IMR-90 (cell line): ENCODE measurements around the gene SNRNP70. TPM values are rescaled to one million over a fixed set of nuclear protein-coding genes. Genes with fewer than 3 reads are reported as not detected.

Experiments
- ATAC-seq: fragments of 200-7000 bp; cut with Tn5 transposase; 2 replicates; pipeline ENCODE4 v1.9.1; 2020; ENCODE audit warnings: low read depth, mild to moderate bottlenecking, moderate library complexity
- Bru-seq: library from RNA; stranded (reverse); fragments of 400-500 nt; gene quantifications from one replicate; lab custom pipeline; 2021; lab: Mats Ljungman, UMichigan
- BruChase-seq, 2 experiments: library from RNA; stranded (reverse); fragments of 400-500 nt; gene quantifications; one replicate each; lab custom pipeline; 2021; lab: Mats Ljungman, UMichigan
- BruUV-seq: library from RNA; stranded (reverse); fragments of 400-500 nt; replicated peaks from 2 replicates; lab custom pipeline; 2021; lab: Mats Ljungman, UMichigan
- CTCF ChIA-PET: fragments of 300-600 bp; formaldehyde crosslinking; extraction: SDS; loops from one replicate; lab custom pipeline; 2021; ENCODE audit warnings: antibody characterized with exemption; lab: Yijun Ruan, JAX
- POLR2A ChIA-PET: fragments of 300-600 bp; sonication (Branson Sonifier 250); formaldehyde crosslinking; loops from one replicate; lab custom pipeline; 2022; ENCODE audit warnings: antibody characterized with exemption; ENCODE audit not compliant: unreplicated experiment; lab: Charles Lee
- DNase-seq: peaks from one replicate; pipeline ENCODE4 v3.0.0; 2013
- H2AFZ ChIP-seq: replicated peaks from 2 replicates; pipeline ENCODE3; 2013; ENCODE audit warnings: low read length, mild to moderate bottlenecking; ENCODE audit not compliant: poor library complexity
- H2AK5ac ChIP-seq: 2 replicates; pipeline ENCODE4 v1.6.1; 2013; ENCODE audit warnings: low read depth, low read length, inconsistent platforms
- H2AK9ac ChIP-seq: replicated peaks from 2 replicates; pipeline ENCODE3; 2013; ENCODE audit warnings: mild to moderate bottlenecking, low read depth, low read length, moderate library complexity; ENCODE audit not compliant: poor library complexity
- H2BK120ac ChIP-seq: 2 replicates; pipeline ENCODE4 v1.6.1; 2013; ENCODE audit warnings: low read depth, low read length, inconsistent platforms
- H2BK15ac ChIP-seq: 3 replicates; pipeline ENCODE4 v1.6.1; 2013; ENCODE audit warnings: low read depth, low read length, inconsistent platforms
- H2BK20ac ChIP-seq: 2 replicates; pipeline ENCODE4 v1.6.1; 2013; ENCODE audit warnings: low read depth, mild to moderate bottlenecking, inconsistent platforms, low read length, moderate library complexity
- H2BK5ac ChIP-seq: 2 replicates; pipeline ENCODE4 v1.6.1; 2013; ENCODE audit warnings: mild to moderate bottlenecking, low read depth, low read length, inconsistent platforms; ENCODE audit not compliant: poor library complexity, severe bottlenecking
- H3K14ac ChIP-seq: replicated peaks from 2 replicates; pipeline ENCODE4 v1.6.1; 2013; ENCODE audit warnings: low read depth, low read length, inconsistent platforms
- H3K18ac ChIP-seq: 2 replicates; pipeline ENCODE4 v1.6.1; 2013; ENCODE audit warnings: low read depth, low read length, control low read depth
- H3K23ac ChIP-seq: 2 replicates; pipeline ENCODE4 v1.6.1; 2013; ENCODE audit warnings: low read depth, low read length, inconsistent platforms
- H3K27ac ChIP-seq: 2 replicates; pipeline ENCODE4 v1.5.1; 2013; ENCODE audit warnings: mild to moderate bottlenecking, control low read depth, low read length; ENCODE audit not compliant: insufficient read depth
- H3K27me3 ChIP-seq: 2 replicates; pipeline ENCODE4 v1.6.1; 2013; ENCODE audit warnings: low read length; ENCODE audit not compliant: control insufficient read depth, insufficient read depth
- H3K36me3 ChIP-seq: 2 replicates; pipeline ENCODE4 v1.6.1; 2013; ENCODE audit warnings: low read length, mixed read lengths; ENCODE audit not compliant: control insufficient read depth, insufficient read depth
- H3K4ac ChIP-seq: 2 replicates; pipeline ENCODE4 v1.6.1; 2013; ENCODE audit warnings: low read depth, low read length, inconsistent platforms
- H3K4me1 ChIP-seq: 2 replicates; pipeline ENCODE4 v1.6.1; 2013; ENCODE audit warnings: low read length, mixed read lengths; ENCODE audit not compliant: control insufficient read depth, insufficient read depth
- H3K4me2 ChIP-seq: 2 replicates; pipeline ENCODE4 v1.6.1; 2013; ENCODE audit warnings: low read depth, mild to moderate bottlenecking, control low read depth, low read length, moderate library complexity
- H3K4me3 ChIP-seq: 2 replicates; pipeline ENCODE4 v1.5.1; 2013; ENCODE audit warnings: low read depth, mild to moderate bottlenecking, control low read depth, low read length, moderate library complexity; ENCODE audit not compliant: insufficient read depth
- H3K56ac ChIP-seq: 2 replicates; pipeline ENCODE4 v1.6.1; 2013; ENCODE audit warnings: low read length, inconsistent platforms; ENCODE audit not compliant: insufficient read depth; ENCODE audit errors: extremely low read depth
- H3K79me1 ChIP-seq, 2 experiments: 2 replicates each; pipeline ENCODE4 v1.6.1; 2013; ENCODE audit warnings: low read length in 2 of 2, inconsistent platforms in 1 of 2, low read depth in 1 of 2
- H3K9ac ChIP-seq: 2 replicates; pipeline ENCODE4 v1.6.1; 2013; ENCODE audit warnings: low read depth, low read length, control low read depth
- H3K9me1 ChIP-seq: 2 replicates; pipeline ENCODE4 v1.6.1; 2013; ENCODE audit warnings: low read length, inconsistent platforms; ENCODE audit not compliant: insufficient read depth
- H3K9me3 ChIP-seq: 2 replicates; pipeline ENCODE4 v1.6.1; 2013; ENCODE audit warnings: low read length; ENCODE audit not compliant: control insufficient read depth, insufficient read depth
- H4K20me1 ChIP-seq: 2 replicates; pipeline ENCODE4 v1.6.1; 2013; ENCODE audit warnings: low read length, inconsistent platforms; ENCODE audit not compliant: insufficient read depth
- H4K5ac ChIP-seq: 2 replicates; pipeline ENCODE4 v1.6.1; 2013; ENCODE audit warnings: mild to moderate bottlenecking, low read depth, low read length, control low read depth
- H4K8ac ChIP-seq, 2 experiments: 2 replicates each; pipeline ENCODE4 v1.6.1; 2013; ENCODE audit warnings: low read depth in 2 of 2, low read length in 2 of 2, control low read depth in 1 of 2, inconsistent platforms in 1 of 2
- H4K91ac ChIP-seq: 2 replicates; pipeline ENCODE4 v1.6.1; 2013; ENCODE audit warnings: low read depth, low read length, inconsistent platforms; ENCODE audit not compliant: insufficient read depth
- BHLHE40 ChIP-seq: fragments of 150-350 bp; IDR thresholded peaks from 2 replicates; pipeline ENCODE4 v1.6.1; 2016; ENCODE audit warnings: mild to moderate bottlenecking, low read depth, low read length
- CHD1 ChIP-seq: IDR thresholded peaks from 2 replicates; pipeline ENCODE4 v1.6.1; 2012; ENCODE audit warnings: low read depth, low read length, improper control_type of control experiment
- FOS ChIP-seq: fragments of 150-350 bp; IDR thresholded peaks from 2 replicates; pipeline ENCODE4 v1.6.1; 2016; ENCODE audit warnings: low read depth, low read length
- MAZ ChIP-seq: IDR thresholded peaks from 2 replicates; pipeline ENCODE4 v1.6.1; 2012; ENCODE audit warnings: low read depth, mild to moderate bottlenecking, low read length, improper control_type of control experiment, moderate library complexity, borderline replicate concordance
- MXI1 ChIP-seq: IDR thresholded peaks from 2 replicates; pipeline ENCODE4 v1.6.1; 2012; ENCODE audit warnings: low read depth, mild to moderate bottlenecking, low read length, moderate library complexity, borderline replicate concordance
- POLR2A ChIP-seq: IDR thresholded peaks from 2 replicates; pipeline ENCODE4 v1.6.1; 2012; ENCODE audit warnings: mild to moderate bottlenecking, low read depth, low read length
- RFX5 ChIP-seq: IDR thresholded peaks from 2 replicates; pipeline ENCODE4 v1.8.0; 2012; ENCODE audit warnings: low read depth, mild to moderate bottlenecking, low read length, moderate library complexity
- WGBS, 2 experiments: methylation state at CpG; one replicate each; pipeline versions ENCODE4 v1.1.5 to v1.1.7; 2013; ENCODE audit warnings: missing lambda C conversion rate in 2 of 2; ENCODE audit not compliant: insufficient read length in 1 of 2; ENCODE audit errors: extremely low coverage in 2 of 2; 5-methylcytosine and 5-hydroxymethylcytosine counted together
- dilution Hi-C: fragments of 300-500 bp; cut with HindIII; formaldehyde crosslinking; loops from one replicate; pipeline ENCODE4 v1.14.3; 2018; ENCODE audit warnings: low sequenced_read_pairs; ENCODE audit not compliant: unreplicated experiment
- in situ Hi-C: fragments of 300-500 bp; cut with MboI; formaldehyde crosslinking; loops from 3 replicates; pipeline ENCODE4 v1.14.3; 2019; ENCODE audit warnings: low sequenced_read_pairs, inconsistent platforms, mixed read lengths
- intact Hi-C: fragments of 100-400 bp; cut with micrococcal nuclease; formaldehyde crosslinking; loops from 2 replicates; pipeline ENCODE4 v1.10.0; 2022
- long read RNA-seq: library from polyadenylated mRNA; unstranded; transcript quantifications from one replicate; pipeline ENCODE4 v2.0.0, GENCODE V29; 2021; ENCODE audit not compliant: unreplicated experiment
- polyA plus RNA-seq, 3 experiments: library from polyadenylated mRNA; depleted of rRNA; stranded (reverse); fragments of >200 nt; gene quantifications; 2 replicates each; pipeline ENCODE4 v1.2.3, GENCODE V29; 2012; ENCODE audit warnings: low replicate concordance in 1 of 3
- total RNA-seq: library from RNA; depleted of rRNA; stranded (reverse); fragments of >200 nt; gene quantifications from 2 replicates; pipeline ENCODE4 v1.2.3, GENCODE V29; 2012; rRNA removed
- TF ChIP-seq, protein P1 (sequence below): fragments of 150-350 bp; IDR thresholded peaks from 2 replicates; pipeline ENCODE4 v1.6.1; 2017; ENCODE audit warnings: mild to moderate bottlenecking, antibody characterized with exemption, low read length, low read depth

Gene SNRNP70, protein sequence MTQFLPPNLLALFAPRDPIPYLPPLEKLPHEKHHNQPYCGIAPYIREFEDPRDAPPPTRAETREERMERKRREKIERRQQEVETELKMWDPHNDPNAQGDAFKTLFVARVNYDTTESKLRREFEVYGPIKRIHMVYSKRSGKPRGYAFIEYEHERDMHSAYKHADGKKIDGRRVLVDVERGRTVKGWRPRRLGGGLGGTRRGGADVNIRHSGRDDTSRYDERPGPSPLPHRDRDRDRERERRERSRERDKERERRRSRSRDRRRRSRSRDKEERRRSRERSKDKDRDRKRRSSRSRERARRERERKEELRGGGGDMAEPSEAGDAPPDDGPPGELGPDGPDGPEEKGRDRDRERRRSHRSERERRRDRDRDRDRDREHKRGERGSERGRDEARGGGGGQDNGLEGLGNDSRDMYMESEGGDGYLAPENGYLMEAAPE
- total RNA-seq (72.8 and 81.4 TPM in 2 replicates), polyA plus RNA-seq (2012; rRNA removed) (200 and 344 TPM in 2 replicates), Bru-seq, nascent RNA (percentile 93 among the genes with signal in this experiment), BruChase-seq, experiment 1, labeled RNA remaining after a 6-hour chase (percentile 93 among the genes with signal in this experiment), BruChase-seq, experiment 2, labeled RNA remaining after a 2-hour chase (percentile 89 among the genes with signal in this experiment)
- polyA plus RNA-seq (2012; cell fraction: cytosol; rRNA removed) = 133 and 172 TPM in 2 replicates
- polyA plus RNA-seq (2012; cell fraction: nucleus; rRNA removed; ENCODE audit: low replicate concordance) = 1,852 and 3,219 TPM in 2 replicates
- long read RNA-seq, transcript SNRNP70-202 (11 exons, 3,144 nt) = minor isoform, 6 of 395 reads
- long read RNA-seq, transcript SNRNP70-203 (3 exons, 3,221 nt) = major isoform, 107 of 395 reads
- long read RNA-seq, transcript SNRNP70-201 (10 exons, 1,603 nt) = minor isoform, 26 of 395 reads
- long read RNA-seq, transcript SNRNP70-206 (10 exons, 1,574 nt) = minor isoform, 74 of 395 reads
- long read RNA-seq, partial matches to known transcripts = 148 of 395 reads
- long read RNA-seq, other reads (novel, unspliced or antisense) = 30 of 395 reads

DNA sequence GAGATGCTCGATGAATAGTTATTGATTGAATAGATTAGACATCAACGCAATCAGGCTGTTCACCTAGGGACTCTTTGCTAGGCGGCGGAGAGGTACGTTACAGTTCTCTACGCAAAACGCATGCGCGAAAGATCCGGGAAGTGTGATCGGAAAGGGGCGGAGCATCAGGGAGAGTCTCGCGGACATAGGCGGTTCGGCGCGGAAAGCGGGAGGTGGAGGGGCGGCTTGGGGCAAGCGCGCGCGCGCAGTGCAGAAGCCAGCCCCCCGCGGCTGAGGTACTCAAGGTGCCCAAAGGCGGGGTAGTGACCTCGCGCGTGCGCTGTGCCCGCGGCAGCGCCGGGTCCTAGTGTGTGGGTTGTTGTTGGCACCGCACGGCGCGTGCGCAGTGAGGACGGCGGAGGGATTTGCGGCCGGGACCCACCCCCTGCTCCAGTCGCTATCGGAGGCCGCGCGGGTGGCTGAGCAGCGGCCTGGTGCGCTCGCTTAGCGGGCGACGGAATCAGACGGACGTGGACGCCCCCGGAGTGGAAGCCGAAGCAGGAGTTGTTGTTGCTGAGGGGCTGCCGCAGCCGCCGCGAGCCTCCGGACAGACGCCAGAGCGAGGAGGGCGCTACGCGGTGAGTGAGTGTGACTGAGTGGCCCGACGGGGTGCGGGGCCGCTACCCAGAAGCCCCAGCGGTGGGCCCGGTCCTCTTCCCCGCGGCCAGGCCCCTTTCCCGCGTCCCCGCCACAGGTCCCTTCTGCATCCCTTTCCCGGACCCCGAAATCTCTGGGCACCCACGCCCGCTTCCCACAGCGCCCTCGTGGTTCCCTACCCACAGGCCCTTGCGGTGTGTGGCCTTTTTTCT lies at the start of gene SNRNP70:
Gene SNRNP70 (plus strand): TSS at position 432 of the 848 bp plus-strand sequence. CDS start 964 bp downstream, outside the sequence.
- peak within 1 kb of the TSS; percentile 86 for H3K4me2 ChIP-seq
- H4K8ac ChIP-seq = peak within 1 kb of the TSS; percentile 82 to 99
- TF ChIP-seq BHLHE40 = peak; percentile 46
- peak; percentile 97 for TF ChIP-seq POLR2A
- TF ChIP-seq MXI1 = peak; percentile 59; the same call in 1 of the 2 replicates
- no peak for TF ChIP-seq FOS
- peak; percentile 79; the same call in 1 of the 2 replicates for TF ChIP-seq MAZ
- no peak for TF ChIP-seq RFX5
- TF ChIP-seq, protein P1, sequence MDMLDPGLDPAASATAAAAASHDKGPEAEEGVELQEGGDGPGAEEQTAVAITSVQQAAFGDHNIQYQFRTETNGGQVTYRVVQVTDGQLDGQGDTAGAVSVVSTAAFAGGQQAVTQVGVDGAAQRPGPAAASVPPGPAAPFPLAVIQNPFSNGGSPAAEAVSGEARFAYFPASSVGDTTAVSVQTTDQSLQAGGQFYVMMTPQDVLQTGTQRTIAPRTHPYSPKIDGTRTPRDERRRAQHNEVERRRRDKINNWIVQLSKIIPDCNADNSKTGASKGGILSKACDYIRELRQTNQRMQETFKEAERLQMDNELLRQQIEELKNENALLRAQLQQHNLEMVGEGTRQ = peak; percentile 25; the same call in 1 of the 2 replicates
- TF ChIP-seq CHD1 = no peak
- ATAC-seq (peak; percentile 99), DNase-seq (peak; percentile 99)
- H2BK15ac ChIP-seq = 0 out of 3 replicates have a peak within 1 kb of the TSS, but pooled peaks have one; percentile 1
- peaks cover 5 to 31% of the 10 kb centered on the region in 2 experiments; a peak in 3 of 4 replicates for H3K79me1 ChIP-seq
- peak within 1 kb of the TSS; percentile 77 for H3K18ac ChIP-seq
- H2BK20ac ChIP-seq = no peak within 1 kb of the TSS
- H3K56ac ChIP-seq = peak within 1 kb of the TSS; percentile 72
- H3K9me1 ChIP-seq = 0 out of 2 replicates have a peak, but pooled peaks cover 2% of the 10 kb centered on the region
- WGBS, 2 experiments = 0% methylated on average over 46 of the region's 89 CpGs; no CpG with 5 or more reads in 1 of the 2 experiments
- peak within 1 kb of the TSS; percentile 80 for H3K23ac ChIP-seq
- H4K91ac ChIP-seq = peak within 1 kb of the TSS; percentile 95
- H2BK120ac ChIP-seq = peak within 1 kb of the TSS; percentile 39; the same call in 1 of the 2 replicates
- intact Hi-C loops = no loop called here
- peak within 1 kb of the TSS; percentile 69 for H3K4me3 ChIP-seq
- peak within 1 kb of the TSS; percentile 95 for H3K14ac ChIP-seq
- CTCF ChIA-PET = no interaction called here
- peak within 1 kb of the TSS; percentile 86 for H3K9ac ChIP-seq
- peak within 1 kb of the TSS; percentile 95 for H4K5ac ChIP-seq
- POLR2A ChIA-PET = interaction anchor here (0.6 kb wide), 1 partner anchor 47 kb away, joined by 4 read pairs; no protein-coding TSS in a partner anchor
- peak within 1 kb of the TSS; percentile 87 for H2BK5ac ChIP-seq
- H3K9me3 ChIP-seq = no peaks in the 10 kb centered on the region
- H2AK9ac ChIP-seq = peak within 1 kb of the TSS; percentile 92
- peak within 1 kb of the TSS; percentile 79 for H2AK5ac ChIP-seq
- H2AFZ ChIP-seq = peak within 1 kb of the TSS; percentile 88
- in situ Hi-C loops = no loop called here
- peaks cover 44% of the 10 kb centered on the region for H4K20me1 ChIP-seq
- peaks cover 20% of the 10 kb centered on the region for H3K36me3 ChIP-seq
- H3K4me1 ChIP-seq = peaks cover 6% of the 10 kb centered on the region
- H3K27me3 ChIP-seq = no peaks in the 10 kb centered on the region
- H3K4ac ChIP-seq = peak within 1 kb of the TSS; percentile 93
- dilution Hi-C loops = no loop called here
- H3K27ac ChIP-seq = peak within 1 kb of the TSS; percentile 89
- BruUV-seq = no TSS peak
